GM03348 (cell line): ENCODE data around the gene PTPRK.
"Not testable (repeated sequence)": the region's sequence is repeated elsewhere in the genome, so short reads cannot be mapped to it uniquely, and the experiment has no call there.

ENCODE experiments used
- DNase-seq: peaks from one replicate; pipeline ENCODE4 v3.0.0; 2012; ENCODE audit warnings: low spot score

Gene PTPRK

DNA sequence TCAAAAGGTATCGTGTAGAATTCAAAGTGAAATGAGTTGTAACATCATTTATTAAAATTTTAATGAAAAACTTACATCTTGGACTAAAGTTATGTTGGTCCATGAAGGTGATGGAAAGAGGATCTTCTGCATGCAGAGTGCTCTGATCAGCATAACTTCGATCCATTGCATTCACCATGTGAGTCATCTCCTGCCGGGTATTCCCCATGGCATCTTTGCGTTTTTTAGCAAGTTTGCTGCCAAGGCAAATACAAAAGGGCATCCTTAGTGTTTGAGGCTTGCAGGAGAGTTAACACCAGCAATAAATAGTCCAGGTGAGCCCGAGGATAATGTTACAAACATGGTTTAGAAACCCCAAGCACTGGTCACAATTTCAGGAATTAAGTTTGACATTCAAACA, 515.4 kb downstream of the PTPRK start:
- no peak for DNase-seq

DNA sequence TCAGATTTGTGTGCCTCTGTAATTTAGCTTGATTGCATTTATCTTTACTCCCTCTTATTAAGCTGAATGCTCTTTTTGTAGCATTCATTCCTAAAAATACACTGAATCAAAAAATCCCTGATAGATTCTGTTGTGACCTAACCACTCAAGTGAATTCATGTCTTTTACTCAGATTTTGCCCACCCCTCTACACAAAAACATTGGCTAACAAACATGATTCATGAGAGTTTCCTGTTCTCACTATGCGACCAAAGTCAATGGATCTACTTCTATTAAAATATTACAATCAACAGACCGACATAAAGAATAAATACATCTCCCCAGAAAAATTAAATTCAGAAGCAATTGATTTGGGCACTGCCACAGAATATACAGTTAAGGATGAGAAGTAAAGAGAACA, 520.0 kb downstream of the PTPRK start:
- no peak for DNase-seq

DNA sequence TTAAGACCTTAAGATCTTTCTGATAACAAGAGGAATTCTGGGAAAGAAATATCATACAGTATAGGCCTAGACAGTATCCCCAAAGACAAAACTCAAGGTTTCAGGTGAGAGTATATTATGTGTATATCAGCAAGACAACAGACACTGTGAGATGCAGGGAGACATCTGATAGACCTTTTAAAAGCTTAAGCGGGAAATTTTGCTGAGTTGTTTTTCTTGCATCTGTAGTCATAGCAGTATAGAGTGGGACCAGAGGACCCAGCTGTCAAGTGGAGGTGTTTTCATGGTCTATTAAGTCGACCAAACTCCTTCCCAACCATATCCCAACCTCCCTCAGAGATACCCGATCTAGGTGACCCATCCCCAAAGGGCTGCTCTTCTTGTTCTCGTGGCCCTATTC, 521.4 kb downstream of the PTPRK start:
- DNase-seq: no peak

DNA sequence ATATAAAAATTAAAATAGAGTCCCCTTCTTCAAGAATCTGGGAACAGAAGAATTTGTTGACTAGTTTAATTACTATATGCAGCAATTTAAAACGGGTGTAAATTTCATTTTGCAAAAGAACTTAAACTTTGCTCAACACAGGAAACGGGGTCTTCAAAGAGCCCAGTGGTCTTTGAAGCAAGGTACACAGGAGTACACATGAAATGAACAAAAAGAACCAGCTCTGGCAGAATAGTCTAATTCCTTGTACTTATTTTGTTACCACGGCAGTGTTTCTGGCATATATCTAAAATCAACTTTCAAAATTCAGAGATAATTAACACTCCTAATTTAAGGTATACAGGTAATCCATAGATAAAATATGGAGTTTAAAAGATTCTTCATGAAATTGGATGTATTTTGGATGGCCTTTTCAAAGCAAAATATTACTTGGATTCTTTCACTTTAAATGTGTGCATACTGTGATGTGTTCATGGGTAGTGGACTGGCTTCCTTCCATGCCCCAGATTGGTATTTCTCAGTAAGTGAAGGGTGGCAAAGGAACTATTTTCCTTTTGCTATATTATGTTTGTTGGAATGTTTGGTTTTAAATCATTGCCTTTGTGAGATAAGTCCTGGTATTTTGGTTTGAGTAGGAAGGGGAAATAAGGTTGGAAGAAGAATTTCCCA, 522.8 kb downstream of the PTPRK start:
- no peak for DNase-seq

DNA sequence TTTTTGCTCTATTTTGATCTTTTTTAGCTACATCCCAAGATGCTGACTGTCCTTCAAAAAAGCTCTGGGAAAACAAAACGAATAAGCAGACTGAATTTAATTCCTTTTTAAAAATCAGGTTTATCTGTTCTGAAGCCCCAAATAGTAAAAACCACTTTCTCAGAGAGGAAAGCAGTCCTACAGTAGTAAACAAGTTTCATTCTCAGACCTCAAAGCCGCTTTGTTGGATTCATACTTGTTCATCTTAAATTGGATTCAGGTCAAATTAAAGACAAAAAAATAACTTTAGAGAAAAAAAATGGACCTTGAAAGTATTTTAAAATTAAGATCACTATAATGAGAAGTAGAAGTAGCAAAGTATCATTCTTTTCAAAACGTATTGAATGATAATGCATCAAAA, 523.5 kb downstream of the PTPRK start:
- no peak for DNase-seq

DNA sequence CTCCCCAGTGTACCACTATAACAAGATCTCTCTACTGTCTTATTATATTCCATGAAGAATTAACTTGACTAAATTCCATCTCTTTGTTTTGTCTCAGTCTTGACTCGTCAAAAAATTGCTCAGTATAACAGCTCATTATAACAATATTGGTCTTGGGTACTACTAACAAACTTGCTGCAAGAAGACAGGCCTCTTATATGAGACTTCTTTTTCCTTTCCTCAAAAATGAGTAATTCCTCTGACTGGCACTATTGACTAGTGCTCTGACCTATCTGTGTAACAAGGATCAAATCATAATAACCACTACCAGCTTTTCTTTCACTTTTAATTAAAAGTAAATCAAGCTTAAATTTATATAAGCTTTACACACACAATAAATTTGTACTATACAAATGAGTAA, 528.3 kb downstream of the PTPRK start:
- DNase-seq: no peak

DNA sequence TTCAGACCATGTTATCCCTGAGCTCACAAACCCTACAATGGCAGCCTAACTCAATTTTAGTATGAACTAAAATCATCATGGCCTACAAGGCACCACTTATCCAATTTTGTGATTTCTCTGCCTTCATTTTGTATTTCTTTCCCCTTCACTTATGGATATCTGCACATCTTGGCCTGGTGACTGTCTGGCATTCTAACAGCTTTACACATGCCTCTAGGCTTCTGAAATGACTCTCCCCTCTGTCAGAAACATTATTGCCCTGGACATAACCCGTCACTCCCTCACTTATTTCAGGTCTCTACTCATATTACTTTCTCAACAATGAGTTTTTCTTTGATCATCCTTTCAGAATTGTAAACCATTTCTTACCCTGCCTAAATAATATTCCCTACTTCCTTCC, 530.3 kb downstream of the PTPRK start:
- no peak for DNase-seq

DNA sequence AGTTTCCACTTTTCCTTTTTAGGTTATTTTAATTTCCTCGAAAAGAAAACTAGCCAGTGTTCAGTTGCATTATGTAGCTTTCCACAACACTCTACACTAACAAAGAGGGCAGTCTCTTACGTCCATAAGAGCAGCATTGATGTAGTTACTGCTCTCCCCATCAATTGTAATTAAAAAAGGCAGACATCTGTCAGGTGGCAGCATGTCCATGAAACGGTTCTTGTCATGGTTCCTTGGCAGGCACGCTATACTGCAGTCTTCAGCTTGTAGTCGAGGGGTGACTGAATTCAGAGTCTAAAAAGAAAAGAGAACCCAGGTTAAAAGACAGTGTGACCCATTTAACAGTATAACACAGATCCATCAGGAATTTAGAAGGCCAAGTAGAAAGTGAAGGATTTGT, 539.4 kb downstream of the PTPRK start:
- no peak for DNase-seq

DNA sequence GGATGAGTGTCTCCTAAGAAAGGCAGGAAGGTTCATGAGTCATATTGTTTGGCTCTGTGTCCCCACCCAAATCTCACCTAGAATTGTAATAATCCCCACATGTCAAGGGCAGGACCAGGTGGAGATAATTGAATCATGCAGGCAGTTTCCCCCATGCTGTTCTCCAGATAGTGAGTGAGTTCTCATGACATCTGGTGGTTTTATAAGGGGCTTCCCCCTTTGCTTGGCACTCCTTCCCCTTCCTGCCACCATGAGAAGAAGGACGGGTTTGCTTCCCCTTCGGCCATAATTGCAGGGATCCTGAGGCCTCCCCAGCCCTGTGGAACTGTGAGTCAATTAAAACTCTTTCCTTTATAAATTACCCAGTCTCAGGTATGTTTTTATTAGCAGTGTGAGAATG, 542.2 kb downstream of the PTPRK start:
- not testable (repeated sequence) for DNase-seq

DNA sequence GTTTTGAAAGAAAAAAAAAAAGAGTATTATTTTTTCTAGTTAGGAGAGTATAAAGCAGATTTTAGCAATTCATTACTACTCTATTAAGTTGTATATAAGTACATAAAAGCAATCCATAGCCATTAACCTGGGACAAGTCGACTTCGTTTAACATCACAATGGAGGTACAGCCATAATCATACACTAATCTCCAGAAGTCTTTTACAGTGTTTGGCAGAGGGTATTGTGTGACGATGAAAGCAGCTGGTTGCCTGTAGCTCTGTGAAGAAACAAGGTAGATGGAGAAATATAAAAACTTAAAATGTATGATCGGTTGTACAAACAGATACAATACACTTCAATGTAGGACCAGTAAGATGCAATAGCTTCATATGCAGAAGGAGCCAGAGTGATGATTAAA, 543.6 kb downstream of the PTPRK start:
- DNase-seq: no peak

DNA sequence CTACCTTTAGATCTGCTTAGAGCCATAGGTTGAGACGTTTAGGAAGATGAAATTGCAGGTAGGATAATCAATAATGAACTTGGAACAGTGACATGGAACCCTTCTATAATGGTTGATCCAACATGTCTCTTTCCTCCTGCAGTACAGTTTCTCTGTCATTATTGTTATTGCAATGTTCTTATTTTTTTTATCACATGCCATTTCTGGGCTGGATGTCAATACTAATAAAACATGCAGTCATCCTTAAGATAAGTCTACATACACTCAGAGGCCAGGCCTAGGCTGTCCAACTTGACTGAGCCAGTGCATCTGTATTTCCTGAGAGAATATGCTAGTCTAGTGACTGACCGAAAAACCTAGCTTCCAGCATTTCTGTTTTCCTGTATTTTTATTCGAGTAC, 544.3 kb downstream of the PTPRK start:
- no peak for DNase-seq

DNA sequence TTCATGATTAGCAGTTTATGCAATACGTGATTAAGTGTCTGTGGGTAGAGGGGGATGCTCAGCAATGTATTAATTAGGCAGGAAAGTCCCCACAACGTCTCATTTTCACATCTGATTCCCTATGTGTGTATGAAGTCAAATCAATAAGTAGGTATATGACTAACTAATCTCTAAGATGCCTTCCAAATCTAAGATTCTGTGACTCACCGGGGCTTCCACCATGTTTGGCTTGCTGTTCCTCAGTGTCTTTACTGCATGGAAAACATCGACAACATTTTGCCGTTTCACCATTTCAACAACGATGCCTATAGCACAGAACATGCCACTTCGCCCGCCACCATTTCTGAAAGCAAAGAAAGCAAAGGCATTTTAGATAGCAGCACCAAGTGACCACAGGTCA, 547.6 kb downstream of the PTPRK start:
- DNase-seq: no peak

DNA sequence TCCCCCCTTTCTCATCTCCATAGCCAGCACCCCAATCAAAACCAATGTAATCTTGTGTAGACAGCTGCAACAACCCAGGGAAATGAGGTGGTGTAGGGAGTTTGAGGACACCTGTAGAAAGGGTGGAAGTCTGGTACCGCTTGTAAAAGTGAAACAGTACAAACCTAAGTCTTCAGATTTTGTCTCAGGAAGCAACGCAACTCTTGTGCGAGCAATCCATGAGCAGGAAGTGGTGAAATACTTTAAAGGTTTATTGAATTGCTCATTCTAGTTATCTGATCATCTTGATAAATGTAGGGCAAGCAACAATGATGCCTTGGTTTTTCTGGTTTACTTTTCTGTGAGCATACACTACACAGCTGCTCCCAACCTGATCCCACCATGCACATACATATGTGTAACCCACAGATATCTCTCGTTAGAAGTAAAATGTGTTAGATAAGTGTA, 548.4 kb downstream of the PTPRK start:
- DNase-seq: peak; percentile 36

DNA sequence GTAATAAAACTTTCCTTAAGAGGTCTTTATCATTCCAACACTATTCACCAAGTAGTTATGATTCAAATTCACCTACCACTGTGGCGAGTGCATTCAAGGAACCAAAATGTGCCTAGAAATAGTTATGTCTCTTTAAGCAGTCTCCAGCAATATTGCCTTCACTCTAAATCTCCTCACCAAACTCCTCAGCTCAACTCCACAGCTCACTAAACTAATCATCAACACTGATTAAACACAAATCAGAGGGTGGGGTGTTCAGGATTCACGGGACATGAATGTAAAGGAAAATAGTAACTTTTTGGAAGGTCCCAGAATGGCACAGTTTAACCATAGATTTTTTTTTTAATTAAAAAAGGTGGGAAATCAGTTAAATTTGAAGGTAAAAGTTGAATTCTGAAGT, 549.0 kb downstream of the PTPRK start:
- no peak for DNase-seq

DNA sequence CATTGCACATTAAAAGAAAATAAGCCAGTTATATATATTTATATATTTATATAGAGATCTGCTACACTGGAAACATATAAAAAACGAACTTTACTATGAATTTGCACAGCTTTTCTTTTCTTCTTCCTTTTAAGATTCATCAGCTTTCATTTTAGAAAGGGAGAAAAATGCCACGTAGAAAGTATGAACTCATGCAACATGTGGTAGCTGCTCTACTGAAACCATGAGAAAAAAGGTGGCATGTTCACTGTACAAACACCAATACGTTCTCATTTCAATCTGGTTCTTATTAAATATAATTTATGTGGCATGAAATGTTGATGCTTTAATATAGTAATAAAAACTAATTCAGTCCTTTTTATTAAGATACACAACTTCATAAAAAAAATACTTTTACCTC, 550.7 kb downstream of the PTPRK start:
- no peak for DNase-seq

DNA sequence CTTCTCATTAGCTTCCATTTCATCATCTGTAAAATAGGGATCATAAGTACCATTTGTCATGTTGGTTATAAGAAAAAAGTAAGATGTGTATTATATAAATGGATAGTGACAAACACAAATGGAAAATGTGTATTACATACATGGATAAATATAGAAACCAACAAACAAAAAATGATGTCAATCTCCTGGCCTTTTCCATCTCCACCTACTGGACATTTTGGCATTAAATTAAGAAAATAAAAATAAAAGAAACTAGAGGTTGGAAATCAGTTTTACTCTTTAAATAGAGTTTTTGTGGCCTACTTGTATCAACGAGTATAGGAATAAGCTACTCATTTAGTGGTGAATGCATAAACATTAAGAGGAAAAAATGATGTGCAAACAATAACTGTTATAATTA, 552.0 kb downstream of the PTPRK start:
- DNase-seq: no peak

DNA sequence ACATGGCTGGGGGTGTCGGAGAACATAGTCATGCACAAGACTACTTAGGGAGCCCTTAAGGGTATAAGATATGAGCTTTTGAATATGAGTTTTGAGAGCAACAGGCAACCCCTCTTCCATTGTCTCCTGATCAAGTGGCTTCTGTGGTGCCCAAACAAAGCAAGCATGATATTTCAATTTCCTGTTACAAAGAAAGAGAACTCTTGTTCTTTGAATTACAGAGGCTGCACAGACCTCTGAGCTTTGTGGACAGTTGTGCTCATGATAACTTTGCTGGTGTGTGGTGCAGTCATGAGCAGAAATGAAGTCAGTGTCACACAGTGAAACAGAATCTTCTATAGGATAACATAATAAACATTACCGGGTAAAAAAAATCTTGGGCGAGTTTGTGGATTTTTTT, 552.7 kb downstream of the PTPRK start:
- DNase-seq: no peak

DNA sequence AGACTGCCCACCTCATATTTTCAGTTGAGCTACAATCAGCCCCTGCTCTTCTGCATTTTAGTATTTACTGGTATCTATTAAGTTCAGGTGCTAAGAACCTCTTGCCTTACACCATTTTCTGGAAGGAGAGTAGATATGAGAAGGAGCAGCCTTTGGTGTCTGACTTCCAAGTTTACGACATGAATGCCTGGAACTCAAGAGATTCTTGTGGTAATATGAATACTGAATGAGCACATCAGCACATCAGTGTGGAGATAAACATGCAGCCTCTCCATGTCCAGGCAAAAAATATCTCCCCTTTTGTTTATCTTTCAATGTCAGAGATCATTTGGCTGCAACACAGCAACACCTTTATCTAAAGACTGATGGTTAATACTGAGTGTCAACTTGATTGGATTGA, 553.8 kb downstream of the PTPRK start:
- no peak for DNase-seq

DNA sequence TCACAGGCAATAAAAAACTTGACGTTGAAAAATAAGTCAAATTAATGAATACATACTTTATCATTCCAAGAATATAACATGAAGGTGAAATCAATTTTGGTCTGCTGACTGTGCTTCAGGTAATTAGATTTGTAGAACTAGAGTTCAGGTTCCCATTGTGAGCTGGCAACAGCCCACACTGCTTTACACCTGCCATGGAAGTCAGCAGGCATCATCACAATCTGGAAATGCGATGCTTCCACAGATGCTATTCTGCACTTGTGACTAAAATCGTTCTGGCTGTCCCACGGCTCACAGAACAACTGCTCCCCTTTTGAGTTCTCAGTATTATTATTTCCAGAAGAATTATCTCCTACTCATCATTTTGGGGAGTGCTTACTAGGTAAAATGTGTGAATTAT, 556.9 kb downstream of the PTPRK start:
- DNase-seq: no peak

DNA sequence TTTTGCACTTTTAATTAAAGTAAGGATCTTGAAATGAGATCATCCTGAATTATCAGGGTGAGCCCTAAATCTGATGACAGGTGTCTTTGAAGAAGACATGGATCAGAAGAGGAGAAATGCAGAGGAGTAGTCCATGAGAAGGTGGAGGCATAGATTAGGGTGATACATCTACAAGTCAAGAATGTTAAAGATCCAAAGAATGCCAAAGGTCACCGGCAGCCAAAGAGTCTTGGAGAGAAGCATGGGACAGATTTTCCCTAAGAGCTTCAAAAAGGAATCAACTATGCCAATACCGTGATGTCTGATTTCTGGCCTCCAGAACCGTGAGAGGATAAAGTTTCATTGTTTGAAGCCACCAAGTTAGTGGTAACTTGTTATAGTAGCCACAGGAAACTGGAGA, 560.5 kb downstream of the PTPRK start:
- no peak for DNase-seq

DNA sequence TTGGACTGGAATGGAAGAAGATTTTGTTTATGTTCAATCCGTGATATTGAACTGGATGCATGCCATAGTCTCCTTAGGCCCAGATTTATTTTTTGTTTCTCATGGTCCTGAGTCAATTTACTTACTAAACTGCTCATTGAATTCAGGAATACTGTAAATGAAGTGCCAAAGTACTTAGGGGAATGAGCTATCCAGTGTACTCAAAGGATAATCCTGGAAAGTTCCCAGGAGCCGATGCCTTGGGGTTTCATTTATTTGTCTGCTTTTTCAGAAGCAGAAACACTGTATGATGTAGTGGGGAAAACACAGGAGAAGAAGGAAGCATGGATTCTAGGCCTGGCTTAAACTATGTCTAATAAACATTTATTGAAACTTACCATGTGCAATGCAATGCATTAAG, 563.4 kb downstream of the PTPRK start:
- DNase-seq: no peak

DNA sequence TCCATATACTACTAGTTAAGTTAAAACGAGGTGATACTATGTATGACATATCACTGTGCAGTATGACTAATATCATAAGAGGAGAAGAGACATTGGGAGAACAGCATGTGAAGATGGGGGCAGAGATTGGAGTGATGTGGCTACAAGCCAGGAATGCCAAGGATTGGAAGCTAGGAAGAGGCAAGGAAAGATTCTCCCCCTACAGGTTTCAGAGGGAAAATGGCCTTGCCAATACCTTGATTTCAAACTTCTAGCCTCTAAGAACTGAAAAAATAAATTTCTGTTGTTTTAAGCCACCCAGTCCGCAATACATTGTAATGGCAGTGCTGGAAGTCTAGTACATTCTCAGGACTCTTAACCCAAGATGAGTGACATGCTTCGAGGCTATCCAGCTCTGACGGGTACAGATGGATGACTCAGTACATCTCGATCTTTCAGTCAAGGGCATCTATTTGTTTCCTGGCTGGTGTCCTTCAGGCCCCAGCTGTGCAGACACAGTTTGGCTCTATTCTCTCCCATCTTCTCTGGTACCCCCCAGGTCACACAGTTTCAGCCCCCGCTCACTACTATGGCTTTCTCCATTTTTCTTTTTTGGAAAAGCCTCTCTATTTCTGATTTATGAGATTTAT, 564.0 kb downstream of the PTPRK start:
- DNase-seq: no peak

DNA sequence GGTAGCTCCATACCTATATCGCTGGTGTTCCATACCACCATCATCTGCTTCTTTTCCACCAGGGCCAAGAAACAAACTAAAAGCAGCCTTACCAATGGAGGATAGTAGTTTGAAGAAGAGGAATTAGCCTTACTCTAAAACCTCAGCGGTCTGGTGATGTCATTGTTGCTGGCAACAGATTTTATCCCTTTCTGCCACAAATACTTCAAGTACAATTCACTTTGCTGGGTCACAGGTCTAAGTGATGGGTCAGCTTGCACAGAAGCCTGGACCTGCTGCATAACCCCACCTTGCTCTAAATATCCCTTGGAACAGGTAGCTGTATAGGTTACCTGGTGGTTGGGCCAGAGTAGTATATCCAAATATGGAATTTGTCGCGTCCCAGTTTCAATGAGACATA, 566.3 kb downstream of the PTPRK start:
- DNase-seq: no peak

DNA sequence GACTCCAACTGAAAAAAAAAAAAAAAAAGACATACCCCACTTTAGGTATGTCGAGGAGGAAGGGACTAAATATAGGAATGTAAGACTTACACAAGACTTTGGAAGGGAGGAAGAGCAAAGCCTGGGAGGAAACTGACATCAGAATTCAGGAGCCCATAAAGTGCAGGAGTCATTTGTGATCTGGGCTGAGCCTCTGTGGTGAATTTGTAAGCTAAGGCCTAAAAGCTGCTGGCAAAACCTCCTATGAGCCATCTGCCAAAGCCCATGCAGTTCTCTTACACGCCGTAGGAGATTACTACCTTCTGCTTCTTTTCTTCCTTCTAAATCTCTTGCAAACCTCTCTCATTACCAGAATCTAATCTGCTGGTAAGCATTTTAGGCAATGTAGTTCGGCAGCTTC, 567.6 kb downstream of the PTPRK start:
- peak; percentile 12 for DNase-seq
